Vagina (tissue), 2 donors: ENCODE measurements around the gene DCC. TPM values are rescaled to one million over a fixed set of nuclear protein-coding genes. Genes with fewer than 3 reads are reported as not detected.

Experiments used
- DNase-seq, 2 donors: peaks; one replicate each; pipeline ENCODE4 v3.0.0-alpha.2; 2017; ENCODE audit errors: extremely low spot score in 2 of 2
- H3K27ac ChIP-seq: fragments of 200-600 bp; sonication (generic); one replicate; pipeline ENCODE4 v1.5.1; 2019
- H3K27me3 ChIP-seq: fragments of 200-600 bp; sonication (generic); one replicate; pipeline ENCODE4 v1.5.1; 2019
- H3K36me3 ChIP-seq, 2 donors: fragments of 200-600 bp; sonication (generic); one replicate each; pipeline ENCODE4 v1.5.1; 2017 to 2019
- H3K4me1 ChIP-seq: fragments of 200-600 bp; sonication (generic); one replicate; pipeline ENCODE4 v1.5.1; 2019
- H3K4me3 ChIP-seq, 2 donors: fragments of 200-600 bp; sonication (generic); 1 replicate in 1 of 2; 2 replicates in 1 of 2; pipeline ENCODE4 v1.5.1; 2016 to 2019
- H3K9me3 ChIP-seq: fragments of 200-600 bp; sonication (generic); one replicate; pipeline ENCODE4 v1.5.1; 2019
- CTCF ChIP-seq, 3 experiments: fragments of 450-650 bp in 2 of 3; fragments of 200-600 bp in 1 of 3; sonication (generic) in 1 of 3; IDR thresholded peaks; one replicate each; pipeline ENCODE4 v1.5.1; 2017 to 2019; ENCODE audit warnings: antibody characterized with exemption in 3 of 3, mild to moderate bottlenecking in 2 of 3, moderate library complexity in 2 of 3
- POLR2A ChIP-seq, 2 donors: fragments of 450-650 bp; IDR thresholded peaks; one replicate each; pipeline ENCODE4 v1.6.1; 2017; ENCODE audit warnings: antibody characterized with exemption in 2 of 2, mild to moderate bottlenecking in 2 of 2, moderate library complexity in 2 of 2
- POLR2AphosphoS5 ChIP-seq, 2 donors: sonication (generic); formaldehyde crosslinking; IDR thresholded peaks; one replicate each; pipeline ENCODE4 v1.9.0; 2017; ENCODE audit warnings: antibody characterized with exemption in 2 of 2, mild to moderate bottlenecking in 2 of 2, low read depth in 1 of 2; ENCODE audit not compliant: insufficient read depth in 1 of 2
- intact Hi-C: fragments of 100-400 bp; cut with DNase I; formaldehyde crosslinking; loops from one replicate; pipeline ENCODE4 v1.15.1; 2023
- total RNA-seq: library from RNA; depleted of rRNA; stranded (reverse); fragments of >200 nt; gene quantifications from one replicate; pipeline ENCODE4 v1.2.3, GENCODE V29; 2016

The DCC gene
- total RNA-seq, 1 donor from 2014 or later: not detected

- TF ChIP-seq POLR2A (IDR thresholded peaks at IDR 0.05) (no peak), CTCF (IDR thresholded peaks at IDR 0.05) (no peak), POLR2AphosphoS5 (IDR thresholded peaks at IDR 0.05; ENCODE audit: insufficient read depth in 1 of 2, low read depth in 1 of 2) (no peak)
Observed at GRCh38 chr18:52519021-52519420, 179.0 kb downstream of the DCC start.

GRCh38 chr18:52523566-52523965, 183.6 kb downstream of the DCC start:
- intact Hi-C loops: no loop called here
- TF ChIP-seq CTCF (IDR thresholded peaks at IDR 0.05): no peak
- TF ChIP-seq POLR2A (IDR thresholded peaks at IDR 0.05): no peak
- no peak for TF ChIP-seq POLR2AphosphoS5 (IDR thresholded peaks at IDR 0.05; ENCODE audit: insufficient read depth in 1 of 2, low read depth in 1 of 2)

More at GRCh38 chr18:52519021-52519420, 179.0 kb downstream of the DCC start:
- no peaks in the 10 kb centered on the region for H3K36me3 ChIP-seq
- no peak overlapping the region for H3K27ac ChIP-seq
- no peak for DNase-seq
- intact Hi-C loops: no loop called here
- no peaks in the 10 kb centered on the region for H3K9me3 ChIP-seq
- no peak overlapping the region for H3K4me3 ChIP-seq
- H3K27me3 ChIP-seq: no peaks in the 10 kb centered on the region
- no peaks in the 10 kb centered on the region for H3K4me1 ChIP-seq

GRCh38 chr18:52531836-52532235, 191.8 kb downstream of the DCC start:
- Histone ChIP-seq H3K27ac (no peak overlapping the region), H3K36me3 (no peaks in the 10 kb centered on the region), H3K4me3 (no peak overlapping the region), H3K4me1 (no peaks in the 10 kb centered on the region), H3K27me3 (no peaks in the 10 kb centered on the region), H3K9me3 (no peaks in the 10 kb centered on the region)
- DNase-seq: no peak
- TF ChIP-seq CTCF (IDR thresholded peaks at IDR 0.05) (no peak), POLR2A (IDR thresholded peaks at IDR 0.05) (no peak), POLR2AphosphoS5 (IDR thresholded peaks at IDR 0.05; ENCODE audit: insufficient read depth in 1 of 2, low read depth in 1 of 2) (no peak)
- intact Hi-C loops: no loop called here

More at GRCh38 chr18:52523566-52523965, 183.6 kb downstream of the DCC start:
- H3K27me3 ChIP-seq: no peaks in the 10 kb centered on the region
- no peak overlapping the region for H3K27ac ChIP-seq
- no peaks in the 10 kb centered on the region for H3K36me3 ChIP-seq
- H3K9me3 ChIP-seq: no peaks in the 10 kb centered on the region
- no peak overlapping the region for H3K4me3 ChIP-seq
- no peaks in the 10 kb centered on the region for H3K4me1 ChIP-seq
- no peak for DNase-seq

- Histone ChIP-seq H3K9me3 (no peaks in the 10 kb centered on the region), H3K4me1 (no peaks in the 10 kb centered on the region), H3K27me3 (no peaks in the 10 kb centered on the region), H3K27ac (no peak overlapping the region), H3K36me3 (no peaks in the 10 kb centered on the region), H3K4me3 (no peak overlapping the region)
- DNase-seq: no peak
- TF ChIP-seq POLR2AphosphoS5 (IDR thresholded peaks at IDR 0.05; ENCODE audit: insufficient read depth in 1 of 2, low read depth in 1 of 2): no peak
- TF ChIP-seq POLR2A (IDR thresholded peaks at IDR 0.05): no peak
- TF ChIP-seq CTCF (IDR thresholded peaks at IDR 0.05): no peak
- intact Hi-C loops: no loop called here
Observed at GRCh38 chr18:52536039-52536438, 196.0 kb downstream of the DCC start.

- no peak for DNase-seq
- Histone ChIP-seq H3K4me3 (no peak overlapping the region), H3K27me3 (no peaks in the 10 kb centered on the region), H3K9me3 (no peaks in the 10 kb centered on the region), H3K36me3 (no peaks in the 10 kb centered on the region), H3K27ac (no peak overlapping the region), H3K4me1 (no peaks in the 10 kb centered on the region)
- intact Hi-C loops: no loop called here
- TF ChIP-seq POLR2AphosphoS5 (IDR thresholded peaks at IDR 0.05; ENCODE audit: insufficient read depth in 1 of 2, low read depth in 1 of 2) (no peak), POLR2A (IDR thresholded peaks at IDR 0.05) (no peak), CTCF (IDR thresholded peaks at IDR 0.05) (no peak)
Observed at GRCh38 chr18:52537261-52537660, 197.3 kb downstream of the DCC start.
